Right cardiac atrium (tissue), 5 donors: Measurements from ENCODE around the gene CLMN. TPM values are rescaled to one million over a fixed set of nuclear protein-coding genes. Genes with fewer than 3 reads are reported as not detected.
"Not testable (repeated sequence)": the region's sequence is repeated elsewhere in the genome, so short reads cannot be mapped to it uniquely, and the experiment has no call there.

Experiments
- ATAC-seq, 2 donors: fragments of 200-7000 bp; cut with Tn5 transposase; one replicate each; pipeline versions ENCODE4 v1.8.0 to v1.9.1; 2020; ENCODE audit warnings: moderate library complexity in 2 of 2, mild to moderate bottlenecking in 1 of 2
- DNase-seq, 3 donors: peaks; one replicate each; pipeline ENCODE4 v3.0.0-alpha.2; 2020
- H3K27ac ChIP-seq: one replicate; pipeline ENCODE4 v1.5.1; 2013; ENCODE audit warnings: mild to moderate bottlenecking, low read length, control low read depth, moderate library complexity
- H3K27me3 ChIP-seq: one replicate; pipeline ENCODE4 v1.6.1; 2013; ENCODE audit not compliant: control insufficient read depth, insufficient read depth
- H3K4me1 ChIP-seq: one replicate; pipeline ENCODE4 v1.6.1; 2013; ENCODE audit warnings: low read length; ENCODE audit not compliant: control insufficient read depth, insufficient read depth
- H3K4me3 ChIP-seq: one replicate; pipeline ENCODE4 v1.5.1; 2013; ENCODE audit warnings: low read length, control low read depth
- H3K9me3 ChIP-seq: one replicate; pipeline ENCODE4 v1.6.1; 2013; ENCODE audit warnings: low read length; ENCODE audit not compliant: control insufficient read depth
- WGBS: extraction: QIAGEN DNeasy Blood & Tissue Kit; methylation state at CpG from one replicate; pipeline ENCODE4 v1.1.7; 2013; 5-methylcytosine and 5-hydroxymethylcytosine counted together
- intact Hi-C, 4 donors: fragments of 100-400 bp; cut with DNase I; formaldehyde crosslinking; loops; one replicate each; pipeline versions ENCODE4 v1.11.0 to v1.14.0; 2022 to 2023
- polyA plus RNA-seq: library from polyadenylated mRNA; stranded (reverse); fragments of 200-250 nt; gene quantifications from one replicate; pipeline ENCODE4 v1.2.3, GENCODE V29; 2013
- total RNA-seq, 4 donors: library from RNA; stranded (reverse); fragmentation: NEBNext Ultra II Directional; extraction: Animal tissue kit (Norgen Biotek cat#: 25700); gene quantifications; one replicate each; pipeline ENCODE4 v1.2.1, GENCODE V29; 2021
- donor health status: healthy with polysubstance abuse.
- donor health status: DM: no; HTN: yes; CAD: no.
- donor health status: DM: no; HTN: no; CAD: no.
- donor health status: DM: no; HTN: yes; CAD: no; lungs with severe emphysema.
- donor health status: DM: yes; HTN: yes; CAD: no.

CLMN gene
- total and polyA plus RNA-seq, 5 donors: 3.1 to 9.1 (median 6.4) TPM

- intact Hi-C loops: no loop called here
- ATAC-seq (peak in 1 of 2 donors; percentile 59), DNase-seq (peak; percentile 75 to 84 (median 81))
- Histone ChIP-seq H3K27me3 (no peaks in the 10 kb centered on the region), H3K4me3 (no peak overlapping the region), H3K27ac (peak overlapping the region; percentile 7), H3K9me3 (no peaks in the 10 kb centered on the region), H3K4me1 (peaks cover 6% of the 10 kb centered on the region)
- 41% methylated on average over 6 of the region's 6 CpGs for WGBS
These were observed 27.7 kb downstream of the CLMN start for GRCh38 chr14:95291859-95292542.

GRCh38 chr14:95290871-95291431 lies 28.8 kb downstream of the CLMN start:
- peaks cover 6% of the 10 kb centered on the region for H3K4me1 ChIP-seq
- intact Hi-C loops: no loop called here
- no peak overlapping the region for H3K4me3 ChIP-seq
- no peaks in the 10 kb centered on the region for H3K9me3 ChIP-seq
- H3K27ac ChIP-seq: peak overlapping the region; percentile 8
- ATAC-seq (peak; percentile 37 to 82), DNase-seq (peak in 2 of 3 donors; percentile 44 to 70)
- 54% methylated on average over 17 of the region's 17 CpGs for WGBS
- H3K27me3 ChIP-seq: no peaks in the 10 kb centered on the region

GRCh38 chr14:95290021-95290420 lies 29.7 kb downstream of the CLMN start:
- intact Hi-C loops: no loop called here
- WGBS: 91% methylated on average over 5 of the region's 5 CpGs
- no peak for ATAC-seq
- no peak for DNase-seq
- peaks cover 6% of the 10 kb centered on the region for H3K4me1 ChIP-seq
- no peak overlapping the region for H3K27ac ChIP-seq
- no peak overlapping the region for H3K4me3 ChIP-seq
- no peaks in the 10 kb centered on the region for H3K27me3 ChIP-seq
- no peaks in the 10 kb centered on the region for H3K9me3 ChIP-seq

- 87% methylated on average over 6 of the region's 6 CpGs for WGBS
- Histone ChIP-seq H3K9me3 (no peaks in the 10 kb centered on the region), H3K4me3 (no peak overlapping the region), H3K4me1 (peaks cover 6% of the 10 kb centered on the region), H3K27me3 (no peaks in the 10 kb centered on the region), H3K27ac (no peak overlapping the region)
- ATAC-seq (no peak), DNase-seq (no peak)
- intact Hi-C loops: no loop called here
These were observed 30.2 kb downstream of the CLMN start for GRCh38 chr14:95289323-95290010.

- Histone ChIP-seq H3K4me1 (peaks cover 6% of the 10 kb centered on the region), H3K27ac (no peak overlapping the region), H3K4me3 (no peak overlapping the region), H3K27me3 (no peaks in the 10 kb centered on the region), H3K9me3 (no peaks in the 10 kb centered on the region)
- ATAC-seq (no peak), DNase-seq (no peak)
- WGBS: 95% methylated on average over 5 of the region's 5 CpGs
- intact Hi-C loops: no loop called here
These were observed 30.9 kb downstream of the CLMN start for GRCh38 chr14:95288672-95289322.

GRCh38 chr14:95287176-95287754 lies 32.4 kb downstream of the CLMN start:
- intact Hi-C loops: no loop called here
- no peak for ATAC-seq
- DNase-seq: no peak
- Histone ChIP-seq H3K9me3 (no peaks in the 10 kb centered on the region), H3K27me3 (no peaks in the 10 kb centered on the region), H3K27ac (no peak overlapping the region), H3K4me1 (peaks cover 6% of the 10 kb centered on the region), H3K4me3 (no peak overlapping the region)
- 90% methylated on average over 6 of the region's 6 CpGs for WGBS

- DNase-seq (no peak), ATAC-seq (no peak)
- peaks cover 6% of the 10 kb centered on the region for H3K4me1 ChIP-seq
- H3K27ac ChIP-seq: no peak overlapping the region
- no peaks in the 10 kb centered on the region for H3K9me3 ChIP-seq
- no peak overlapping the region for H3K4me3 ChIP-seq
- 73% methylated on average over 5 of the region's 5 CpGs for WGBS
- intact Hi-C loops: no loop called here
- H3K27me3 ChIP-seq: no peaks in the 10 kb centered on the region
These were observed 33.1 kb downstream of the CLMN start for GRCh38 chr14:95286645-95287044.

- ATAC-seq (no peak), DNase-seq (no peak)
- no peaks in the 10 kb centered on the region for H3K4me1 ChIP-seq
- intact Hi-C loops: no loop called here
- WGBS: 67% methylated on average over 4 of the region's 4 CpGs
- no peak overlapping the region for H3K27ac ChIP-seq
- H3K4me3 ChIP-seq: no peak overlapping the region
- no peaks in the 10 kb centered on the region for H3K27me3 ChIP-seq
- no peaks in the 10 kb centered on the region for H3K9me3 ChIP-seq
These were observed 34.1 kb downstream of the CLMN start for GRCh38 chr14:95285566-95285965.

- DNase-seq, H3K9me3 ChIP-seq, intact Hi-C loops, ATAC-seq, H3K4me3 ChIP-seq, H3K27me3 ChIP-seq, H3K27ac ChIP-seq, H3K4me1 ChIP-seq: not testable (repeated sequence)
- WGBS: 95% methylated on average over 3 of the region's 3 CpGs
These were observed 35.9 kb downstream of the CLMN start for GRCh38 chr14:95283802-95284201.

- H3K4me1 ChIP-seq, H3K4me3 ChIP-seq, H3K9me3 ChIP-seq, intact Hi-C loops, DNase-seq, H3K27ac ChIP-seq, H3K27me3 ChIP-seq: not testable (repeated sequence)
- WGBS: 73% methylated on average over 5 of the region's 5 CpGs
- ATAC-seq: peak in 1 of 2 donors; percentile 19
These were observed 36.7 kb downstream of the CLMN start for GRCh38 chr14:95282986-95283380.
